ENCODE data around the gene TSSK2.
"Not testable (repeated sequence)": the region's sequence is repeated elsewhere in the genome, so short reads cannot be mapped to it uniquely, and the experiment has no call there.

TSSK2 gene

DNA sequence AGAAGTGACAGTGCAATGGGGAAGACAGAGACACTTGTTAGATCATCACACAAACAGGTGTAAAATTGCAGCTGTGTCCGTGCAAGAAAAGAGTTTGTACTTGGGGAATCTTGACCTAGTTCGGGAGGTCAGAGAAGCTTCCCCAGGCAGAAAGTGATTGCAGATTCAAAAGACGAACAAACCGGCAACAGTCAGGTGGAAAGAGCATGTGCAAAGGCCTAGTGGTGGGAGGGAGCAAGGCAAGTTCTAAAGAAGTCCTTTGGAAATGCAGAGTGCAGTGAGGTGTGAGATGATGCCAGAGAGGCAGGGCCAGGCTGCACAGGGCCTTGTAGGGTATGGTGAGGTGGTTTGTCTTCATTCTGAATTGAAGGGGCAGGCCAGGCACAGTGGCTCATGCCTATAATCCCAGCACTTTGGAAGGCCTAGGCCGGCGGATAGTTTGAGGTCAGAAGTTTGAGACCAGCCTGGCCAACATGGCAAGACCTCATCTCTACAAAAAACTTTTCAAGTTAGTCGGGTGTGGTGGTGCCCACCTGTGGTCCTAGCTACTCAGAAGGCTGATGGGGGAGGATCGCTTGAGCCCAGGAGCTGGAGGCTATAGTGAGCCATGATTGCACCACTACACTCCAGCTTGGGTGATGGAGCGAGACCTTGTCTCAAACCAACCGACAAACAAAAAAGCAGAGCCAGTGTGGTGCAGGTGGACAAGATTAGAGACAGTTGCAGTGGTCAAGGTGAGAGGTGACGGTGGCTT lies 15.3 kb downstream of the TSSK2 start:
- DNase-seq = no peak

DNA sequence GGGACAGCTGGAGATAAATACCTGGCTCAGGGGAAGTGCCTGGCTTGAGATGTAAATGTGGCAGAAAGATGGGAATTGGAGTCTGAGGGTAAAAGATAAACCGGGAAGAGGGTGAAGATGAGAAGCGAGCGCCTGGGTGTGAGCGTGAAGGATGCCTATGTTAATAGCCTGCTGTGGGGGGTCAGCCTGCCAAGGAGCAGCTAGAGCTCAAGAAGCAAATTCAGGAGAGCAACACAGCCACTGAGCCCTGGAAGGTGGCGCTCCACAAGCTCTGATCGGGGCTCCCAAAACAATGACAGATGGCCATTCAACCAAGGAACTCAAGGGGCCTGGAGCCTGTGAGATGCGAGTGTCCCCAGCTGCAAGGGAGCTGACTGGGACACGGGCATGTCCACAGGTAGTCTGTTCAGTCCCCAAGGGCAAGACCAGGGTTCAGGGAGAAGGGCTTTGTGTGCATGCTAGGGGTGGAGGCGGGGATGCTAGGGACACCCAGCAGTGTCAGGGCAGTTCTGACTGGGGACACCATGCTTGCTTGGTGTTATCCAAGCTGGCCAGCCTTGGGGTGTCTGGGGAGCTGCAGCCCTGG lies 16.2 kb downstream of the TSSK2 start:
- DNase-seq = no peak

DNA sequence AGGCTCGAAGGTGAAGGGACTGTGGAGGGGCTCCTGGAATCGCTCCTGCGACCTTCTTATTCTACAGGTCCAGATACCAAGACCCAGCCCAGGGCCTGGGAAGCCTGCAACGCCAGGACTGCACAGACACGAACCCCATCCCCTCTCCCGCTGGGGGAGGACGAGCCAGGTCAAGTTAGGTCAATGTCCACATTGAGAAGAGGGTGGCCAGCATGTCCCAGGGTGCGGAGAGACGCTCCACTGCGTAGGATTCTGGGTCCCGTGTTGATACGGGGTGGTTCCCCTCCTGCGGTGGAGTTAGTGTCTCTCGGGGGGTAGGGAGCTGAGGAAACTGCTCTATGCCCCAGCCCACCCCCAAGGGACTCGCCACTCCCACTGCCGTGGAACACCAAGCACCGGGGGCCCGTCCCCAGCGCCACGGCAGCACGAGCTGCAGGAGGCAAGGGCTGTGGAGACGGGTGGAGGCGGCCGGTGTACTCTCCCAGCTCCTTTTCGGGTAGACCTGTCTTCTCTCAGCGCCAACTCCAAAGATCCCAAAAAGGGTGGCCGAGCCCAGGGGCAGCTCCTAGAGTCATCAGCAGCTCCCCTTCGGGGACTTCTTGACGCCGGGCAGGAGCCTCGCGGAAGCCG lies 17.4 kb downstream of the TSSK2 start:
- DNase-seq = no peak

DNA sequence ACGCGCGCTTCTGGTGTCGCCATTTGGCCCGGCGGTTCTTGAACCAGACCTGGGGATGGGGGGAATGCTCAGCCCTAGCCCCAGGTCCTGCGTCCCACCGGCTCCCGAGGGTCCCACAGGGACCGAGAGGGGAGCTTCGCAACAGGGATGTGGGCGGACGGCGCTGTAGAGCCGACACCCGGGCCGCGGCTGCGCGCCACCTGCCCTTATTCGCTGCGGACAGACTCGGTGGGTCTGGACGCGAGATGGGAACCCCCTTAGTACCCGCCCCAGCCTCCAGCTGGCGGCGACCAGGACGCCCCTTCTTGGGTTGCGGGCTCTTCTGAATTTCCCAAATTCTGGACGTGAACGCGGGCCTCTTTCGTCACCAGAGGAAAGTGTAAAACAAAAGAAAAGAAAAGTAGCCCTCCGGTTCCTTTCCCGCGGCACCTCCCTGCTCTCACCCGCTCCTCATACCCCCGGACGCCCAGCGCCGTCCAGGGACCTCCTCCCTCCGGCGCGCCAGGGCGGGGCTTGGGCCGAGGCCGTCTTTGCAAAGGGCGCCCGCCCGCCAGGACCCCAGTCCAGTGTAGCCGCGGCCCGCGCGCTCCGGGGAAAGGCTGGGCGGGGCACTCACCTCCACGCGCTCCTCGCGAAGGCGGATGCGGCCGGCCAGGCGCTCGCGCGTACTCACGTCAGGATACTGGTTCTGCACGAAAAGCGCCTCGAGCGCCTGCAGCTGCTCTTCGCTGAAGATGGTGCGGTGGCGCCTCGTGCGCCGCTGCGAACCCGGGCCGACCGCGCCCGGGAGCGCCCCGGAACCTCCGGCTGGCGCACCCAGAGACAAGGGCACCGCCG lies 18.2 kb downstream of the TSSK2 start:
- no peak for DNase-seq

DNA sequence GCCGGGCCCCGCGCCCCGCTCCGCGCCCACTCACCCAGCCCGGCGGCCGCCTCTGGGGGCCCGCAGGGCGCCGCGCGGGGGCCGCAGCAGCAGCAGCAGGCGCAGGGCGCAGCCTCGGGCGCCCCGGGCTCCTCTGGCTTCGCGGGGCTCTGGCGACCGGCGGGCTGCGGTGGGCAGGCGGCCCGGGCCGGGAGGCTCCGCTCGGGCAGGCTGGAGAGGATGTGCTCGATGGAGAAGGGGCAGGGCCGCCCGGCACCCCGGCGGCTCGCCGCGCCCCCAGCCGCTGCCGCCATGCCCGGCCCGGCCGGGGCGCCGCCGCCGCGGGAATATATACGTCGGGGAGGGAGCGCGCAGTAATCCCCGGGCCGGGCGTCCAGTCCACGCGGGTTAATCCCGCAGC lies 18.9 kb downstream of the TSSK2 start, which contains the start of gene GSC2:
TSS of gene GSC2 (minus strand) at position 302 of the 400 bp plus-strand sequence. CDS start at position 293, 9 bp downstream.
- DNase-seq = no peak

DNA sequence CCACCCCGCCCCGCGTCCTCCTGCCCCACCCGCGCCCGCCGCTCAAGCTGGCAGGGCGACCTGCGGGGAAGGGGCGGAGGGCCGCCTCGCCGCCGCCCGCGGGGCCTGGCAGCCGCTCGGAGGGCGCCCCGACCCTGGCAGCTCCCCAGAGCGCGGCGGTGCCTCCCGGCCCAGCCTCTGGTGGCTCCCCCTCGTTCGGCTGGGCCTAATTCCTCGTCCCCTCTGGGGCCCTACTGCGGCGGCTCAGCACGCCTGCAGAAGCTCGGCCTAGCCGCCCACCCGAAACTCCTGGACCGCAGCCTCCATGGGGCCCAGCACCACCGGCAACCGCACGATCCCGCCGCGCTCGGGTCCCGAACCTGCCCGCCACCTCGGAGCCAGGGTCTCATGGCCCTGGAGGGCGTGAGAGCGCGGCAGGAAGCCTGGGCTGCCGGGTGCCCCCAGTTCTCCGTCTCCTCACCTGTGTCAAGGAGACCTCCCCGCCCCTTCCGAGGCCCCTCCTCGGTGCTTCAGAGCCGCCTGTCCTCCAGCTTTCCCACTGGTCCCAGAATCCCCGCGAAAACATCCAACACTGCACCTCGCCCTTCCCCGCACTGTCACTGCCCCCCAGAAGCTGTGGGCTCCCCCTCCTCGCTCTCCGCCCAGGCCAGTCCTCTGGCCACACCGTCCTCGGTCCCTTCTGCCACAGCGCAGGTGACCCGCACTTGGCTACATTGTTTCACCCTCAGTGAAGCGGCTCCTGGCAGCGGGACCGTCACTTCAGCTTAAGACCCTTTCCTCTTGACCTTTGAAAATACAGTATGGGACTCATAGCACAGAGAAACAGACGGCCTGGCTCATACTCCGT lies 19.6 kb downstream of the TSSK2 start:
- no peak for DNase-seq

DNA sequence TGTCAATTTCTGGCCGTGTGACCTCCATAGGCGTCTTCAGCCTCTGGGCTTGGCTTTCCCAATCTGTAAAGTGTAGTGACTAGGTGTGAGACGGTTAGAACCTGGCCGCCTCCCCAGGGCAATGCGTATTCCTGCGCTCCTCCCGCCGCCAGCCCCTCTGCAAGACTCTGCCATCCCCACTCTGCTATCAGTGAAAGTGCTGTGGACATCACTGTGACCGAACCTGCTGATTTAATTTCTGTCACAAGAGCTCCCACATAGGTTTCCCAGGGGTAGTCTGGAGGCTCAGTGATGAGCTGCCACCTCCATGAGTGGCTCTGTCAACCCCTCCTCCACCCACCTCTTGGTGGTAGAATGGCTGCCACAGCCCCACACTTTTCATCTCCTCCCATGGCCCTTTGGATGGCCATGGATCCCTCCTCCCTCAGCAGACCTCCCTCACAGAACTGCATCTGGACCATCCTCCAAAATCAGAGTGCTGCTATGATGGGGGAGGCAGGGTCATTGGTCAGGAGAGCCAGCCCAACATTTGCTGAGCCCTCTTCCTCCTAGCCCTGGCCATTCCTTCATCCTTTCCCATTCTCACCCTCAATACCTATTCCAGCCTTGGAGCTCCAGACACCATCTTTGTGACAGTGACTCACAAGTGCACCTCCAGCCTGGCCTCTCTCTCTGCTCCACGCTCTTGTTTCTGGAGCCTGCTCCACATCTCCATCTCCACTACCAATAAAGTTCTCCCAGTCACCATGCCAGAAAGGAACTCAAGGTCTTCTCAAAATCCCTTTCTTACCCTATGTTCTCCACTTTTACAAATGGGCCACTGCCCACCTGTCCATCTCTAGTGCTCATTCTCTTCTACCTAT lies 20.5 kb downstream of the TSSK2 start:
- no peak for DNase-seq

DNA sequence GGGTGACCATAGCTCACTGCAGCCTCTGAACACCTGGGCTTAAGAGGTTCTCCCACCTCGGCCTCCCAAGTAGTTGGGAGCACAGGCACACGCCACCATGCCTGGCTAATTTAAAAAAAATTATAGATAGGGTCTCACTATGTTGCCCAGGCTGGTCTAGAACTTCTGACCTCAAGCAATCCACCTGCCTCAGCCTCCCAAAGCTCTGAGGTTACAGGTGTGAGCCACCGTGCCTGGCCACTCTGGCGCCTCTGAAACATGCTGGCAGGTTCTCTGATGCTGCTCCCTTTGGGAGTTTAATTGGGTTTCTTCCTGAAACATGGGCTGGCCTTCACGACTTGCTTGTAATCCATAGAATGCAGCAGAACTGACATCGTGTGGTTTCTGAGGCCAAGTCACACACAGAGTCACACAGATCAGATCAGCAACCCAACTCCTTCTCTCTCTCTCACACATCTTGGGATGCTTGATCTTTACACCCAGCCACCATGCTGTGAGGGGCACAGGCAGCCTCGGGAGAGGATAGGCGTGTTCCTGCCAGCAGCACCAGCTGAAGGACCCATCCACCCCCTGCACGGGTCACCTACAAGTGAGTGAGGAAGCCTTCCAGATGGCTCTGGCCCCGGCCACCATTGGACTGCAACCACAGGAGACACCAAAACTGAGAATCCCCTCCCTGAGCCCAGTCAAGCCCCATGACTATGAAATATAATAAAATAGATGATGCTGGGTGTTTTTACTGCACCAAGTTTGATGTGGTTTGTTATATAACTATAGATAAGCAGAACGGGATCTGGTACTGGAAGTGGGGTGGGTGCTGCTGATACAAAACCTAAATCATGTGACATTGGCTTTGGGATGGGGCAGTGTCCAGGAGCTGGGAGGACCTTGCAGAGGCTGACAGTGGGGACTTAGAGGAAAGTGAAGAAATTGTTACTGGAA lies 22.1 kb downstream of the TSSK2 start:
- no peak for DNase-seq

DNA sequence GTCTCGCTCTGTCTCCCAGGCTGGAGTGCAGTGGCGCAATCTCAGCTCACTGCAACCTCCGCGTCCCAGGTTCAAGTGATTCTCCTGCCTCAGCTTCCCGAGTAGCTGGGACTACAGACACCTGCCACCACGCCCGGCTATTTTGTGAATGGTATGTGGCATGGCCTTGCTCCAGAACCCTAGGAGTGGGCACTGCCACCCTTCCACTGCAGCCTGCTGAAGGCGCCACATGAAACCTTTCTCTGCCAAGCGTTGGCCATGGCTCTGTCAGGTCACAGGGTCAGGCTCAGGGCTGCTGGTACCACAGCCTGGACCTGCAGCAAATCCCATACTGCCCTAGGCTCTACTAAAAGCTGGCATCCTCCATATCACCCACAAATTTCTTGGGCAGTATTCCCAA lies 25.0 kb downstream of the TSSK2 start:
- not testable (repeated sequence) for DNase-seq

DNA sequence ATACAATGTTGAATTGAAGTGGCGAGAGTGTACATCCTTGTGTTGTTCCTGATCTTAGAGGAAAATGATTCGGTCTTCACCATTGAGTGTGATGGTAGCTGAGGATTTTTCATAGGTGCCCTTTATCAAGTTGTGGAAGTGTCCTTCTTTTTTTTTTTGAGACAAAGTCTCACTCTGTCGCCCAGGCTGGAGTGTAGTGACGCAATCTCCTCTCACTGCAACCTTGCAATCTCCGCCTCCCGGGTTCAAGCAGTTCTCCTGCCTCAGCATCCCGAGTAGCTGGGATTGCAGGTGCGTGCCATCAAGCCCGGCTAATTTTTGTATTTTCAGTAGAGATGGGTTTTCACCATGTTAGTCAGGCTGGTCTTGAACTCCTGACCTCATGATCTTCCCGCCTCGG lies 27.5 kb downstream of the TSSK2 start:
- not testable (repeated sequence) for DNase-seq

DNA sequence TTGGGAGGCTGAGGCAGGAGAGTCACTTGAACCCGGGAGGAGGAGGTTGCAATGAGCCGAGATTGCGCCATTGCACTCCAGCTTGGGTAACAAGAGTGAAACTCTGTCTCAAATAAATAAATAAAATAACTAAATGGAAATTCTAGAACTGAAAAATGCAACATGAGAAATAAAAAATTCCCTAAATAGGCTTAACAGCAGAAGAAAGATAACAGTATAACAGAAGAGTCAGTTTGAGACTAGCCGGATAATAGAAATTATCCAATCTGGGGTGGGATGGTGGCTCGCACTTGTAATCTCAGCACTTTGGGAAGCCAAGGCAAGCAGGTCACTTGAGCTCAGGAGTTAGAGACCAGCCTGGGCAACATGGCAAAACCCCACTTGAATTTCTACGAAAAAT lies 33.3 kb downstream of the TSSK2 start:
- DNase-seq = no peak

DNA sequence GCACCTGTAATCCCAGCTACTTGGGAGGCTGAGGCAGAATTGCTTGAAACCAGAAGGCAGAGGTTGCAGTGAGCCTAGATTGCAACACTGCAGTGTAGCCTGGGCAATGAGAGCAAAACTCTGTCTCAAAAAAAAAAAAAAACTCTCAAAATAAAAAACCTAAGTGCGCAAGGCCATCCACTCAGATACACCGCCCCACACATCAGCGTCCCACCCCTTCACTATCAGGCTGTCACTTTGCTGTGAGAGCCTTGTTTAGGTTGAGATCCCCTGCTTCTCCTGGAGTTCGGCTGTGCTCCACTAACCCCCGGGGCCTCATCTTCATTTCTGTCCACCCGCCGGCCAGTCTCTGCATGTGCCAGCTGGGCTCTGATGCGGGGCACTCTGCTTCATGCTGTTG lies 35.3 kb downstream of the TSSK2 start:
- no peak for DNase-seq

DNA sequence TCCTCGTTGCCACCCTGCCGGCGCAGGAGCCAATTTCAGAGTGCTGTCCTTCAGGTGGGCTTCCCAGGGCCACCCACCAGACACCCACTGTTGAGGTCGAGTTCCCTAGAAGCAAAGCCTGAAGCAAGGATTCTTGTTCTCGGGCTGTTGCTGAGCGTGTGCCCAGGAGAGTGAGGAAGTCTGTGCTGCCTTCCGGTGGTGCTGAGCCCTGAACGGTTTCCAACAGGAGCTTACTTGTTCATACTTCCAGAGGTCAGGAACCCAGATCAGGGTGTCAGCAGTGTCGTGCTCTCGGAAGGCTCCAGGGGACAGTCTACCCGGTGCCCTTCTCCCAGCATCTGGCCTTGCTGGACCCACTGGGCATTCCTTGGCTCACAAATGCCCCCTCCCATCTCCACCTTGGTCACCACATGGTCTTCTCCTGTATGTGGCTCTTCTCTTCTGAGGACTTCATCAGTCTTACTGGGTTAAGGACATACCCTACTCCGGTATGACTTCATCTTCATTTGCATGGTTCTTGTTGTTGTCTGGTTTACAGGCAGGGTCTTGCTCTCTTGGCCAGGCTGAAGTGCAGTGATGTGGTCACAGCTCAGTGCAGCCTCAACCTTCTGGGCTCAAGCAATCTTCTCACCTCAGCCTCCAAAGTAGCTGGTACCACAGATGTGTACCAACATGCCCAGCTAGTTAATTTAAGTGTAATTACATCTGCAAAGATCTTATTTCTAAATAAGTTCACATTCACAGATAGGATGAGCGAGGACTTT lies 36.2 kb downstream of the TSSK2 start:
- DNase-seq = no peak

DNA sequence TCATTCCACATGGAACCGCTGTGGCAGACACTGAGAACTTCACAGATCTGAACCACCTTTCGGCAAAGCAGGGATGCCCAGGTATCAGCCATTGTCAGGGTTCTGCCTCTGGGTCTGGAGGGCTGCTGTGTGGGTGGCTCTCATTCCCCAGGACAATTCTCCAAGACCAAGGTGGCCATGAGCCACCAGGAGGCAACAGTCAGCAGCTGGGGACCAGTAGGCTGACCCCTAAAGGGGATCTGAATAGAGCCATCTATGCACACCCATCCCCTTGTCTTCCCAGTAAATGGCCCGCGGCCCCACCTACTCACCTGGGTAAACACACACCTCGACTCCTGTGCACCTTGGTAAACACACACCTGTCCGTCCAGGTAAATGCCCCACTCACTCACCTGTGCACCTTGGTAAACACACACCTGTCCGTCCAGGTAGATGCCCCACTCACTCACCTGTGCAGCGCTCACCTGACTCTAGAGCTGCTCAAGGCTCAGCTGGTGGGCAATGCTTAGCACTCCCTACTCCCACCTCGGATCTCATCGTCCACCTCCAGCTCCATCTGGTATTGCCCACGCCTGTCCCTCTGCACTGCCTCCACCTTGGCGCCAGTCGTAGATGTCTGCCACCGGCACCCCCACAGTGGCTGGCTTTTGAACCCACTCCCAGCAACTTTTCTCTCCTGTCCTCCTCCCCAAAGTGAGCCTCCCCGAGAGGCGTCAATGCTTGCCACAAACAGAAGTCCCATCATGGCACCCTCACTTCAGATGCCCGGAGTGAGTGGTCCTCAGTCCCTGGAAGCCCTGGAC lies 37.2 kb downstream of the TSSK2 start:
- DNase-seq = no peak

DNA sequence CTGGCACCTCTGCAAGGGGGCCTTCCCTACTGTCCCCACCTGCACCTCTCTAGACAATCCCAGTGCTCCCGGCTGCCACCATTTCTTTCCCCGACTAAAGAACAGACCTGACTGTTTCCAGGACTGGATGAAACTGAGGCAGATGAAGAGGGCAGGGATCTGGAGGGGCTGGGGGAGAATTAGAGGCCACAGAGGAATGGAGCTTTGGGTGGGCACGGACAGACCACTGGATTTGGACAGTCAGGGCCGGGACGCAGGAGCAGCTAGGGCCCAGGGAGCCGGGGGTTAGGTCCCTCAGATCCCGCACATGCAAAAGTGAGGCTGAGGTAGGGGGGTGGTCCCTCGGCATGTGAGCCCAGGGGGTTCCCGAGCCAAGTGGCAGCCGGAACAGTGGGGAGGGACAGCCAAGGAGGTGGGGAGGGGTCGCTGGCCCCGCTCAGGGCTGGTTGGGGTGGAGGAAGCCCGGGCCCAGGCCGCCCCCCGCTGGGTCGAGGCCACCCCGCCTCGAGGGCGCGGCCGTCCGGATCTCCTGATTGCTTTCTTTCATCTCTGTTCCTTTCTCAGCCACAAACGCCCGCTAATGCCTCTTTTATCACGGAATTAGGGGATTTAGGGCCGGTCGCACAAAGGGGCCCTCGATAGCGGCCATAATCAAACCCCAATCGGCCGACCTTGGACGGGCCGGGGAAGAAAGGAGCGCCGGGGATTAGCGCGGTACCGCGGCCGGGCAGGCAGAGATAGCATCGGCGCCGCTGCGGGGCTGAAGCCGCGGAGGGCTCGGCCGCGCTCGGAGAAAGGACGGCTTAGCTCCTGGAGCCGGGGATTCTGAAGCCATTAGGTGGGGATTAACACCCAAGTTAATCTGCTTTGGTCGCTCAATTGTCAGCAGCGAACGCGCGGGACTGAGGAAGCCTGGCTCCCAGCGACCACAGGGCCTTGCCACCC lies 38.2 kb downstream of the TSSK2 start:
- DNase-seq = no peak

DNA sequence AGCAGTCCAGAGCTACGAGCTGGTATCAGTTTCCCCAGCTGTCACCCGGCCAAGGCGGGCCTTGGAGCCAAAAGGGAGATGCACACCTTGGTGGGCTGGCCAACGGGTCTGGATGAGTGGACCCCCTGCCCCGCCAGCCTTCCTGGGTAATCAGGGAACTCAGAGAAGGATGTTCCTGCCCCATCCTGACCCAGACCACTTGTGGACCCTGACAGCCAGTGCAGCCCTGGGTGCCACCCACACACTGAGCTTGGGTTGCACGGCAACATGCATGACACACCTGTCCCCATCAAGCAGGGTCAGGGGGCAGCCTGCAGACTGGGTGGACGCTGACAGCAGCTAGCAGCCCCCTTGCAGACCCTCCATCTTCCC lies 38.8 kb downstream of the TSSK2 start:
- no peak for DNase-seq

Data from SHP77 (cell line).